ENCODE data around the gene BICDL2.
"Not testable (repeated sequence)": the region's sequence is repeated elsewhere in the genome, so short reads cannot be mapped to it uniquely, and the experiment has no call there.

DNA sequence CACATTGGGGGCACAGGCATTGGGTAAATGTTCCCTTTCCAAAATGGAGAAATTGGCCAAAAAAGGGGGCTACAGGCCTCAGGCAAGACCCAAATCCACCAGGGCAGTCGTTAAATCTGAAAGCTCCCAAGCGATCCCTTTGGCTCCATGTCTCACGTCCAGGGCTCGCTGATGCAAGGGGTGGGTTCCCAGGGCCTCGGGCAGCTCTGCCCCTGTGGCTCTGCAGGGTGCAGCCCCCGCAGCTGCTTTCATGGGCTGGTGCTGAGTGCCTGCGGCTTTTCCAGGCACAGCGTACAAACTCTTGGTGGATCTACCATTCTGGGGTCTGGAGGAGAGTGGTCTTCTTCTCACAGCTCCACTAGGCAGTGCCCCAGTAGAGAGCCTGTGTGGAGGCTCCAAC, 46.7 kb upstream of the BICDL2 start:
- not testable (repeated sequence) for TF ChIP-seq BHLHE40 (IDR thresholded peaks at IDR 0.05; ENCODE audit: borderline replicate concordance); ELF4 (IDR thresholded peaks at IDR 0.05); FOXM1 (IDR thresholded peaks at IDR 0.05; ENCODE audit: borderline replicate concordance); SUZ12 (IDR thresholded peaks at IDR 0.05); SP1 (IDR thresholded peaks at IDR 0.05); TARDBP (IDR thresholded peaks at IDR 0.05); ZNF384 (IDR thresholded peaks at IDR 0.05); FOXA1 (IDR thresholded peaks at IDR 0.05); FOXK2 (IDR thresholded peaks at IDR 0.05); HDGF (IDR thresholded peaks at IDR 0.05; ENCODE audit: borderline replicate concordance); CTBP1 (IDR thresholded peaks at IDR 0.05; ENCODE audit: borderline replicate concordance)
